GF-D8 (cell line): ENCODE data around the gene FTSJ1.

Experiments used
- DNase-seq: peaks from one replicate; lab custom pipeline; 2025; lab: John Stamatoyannopoulos, UW

Gene FTSJ1

DNA sequence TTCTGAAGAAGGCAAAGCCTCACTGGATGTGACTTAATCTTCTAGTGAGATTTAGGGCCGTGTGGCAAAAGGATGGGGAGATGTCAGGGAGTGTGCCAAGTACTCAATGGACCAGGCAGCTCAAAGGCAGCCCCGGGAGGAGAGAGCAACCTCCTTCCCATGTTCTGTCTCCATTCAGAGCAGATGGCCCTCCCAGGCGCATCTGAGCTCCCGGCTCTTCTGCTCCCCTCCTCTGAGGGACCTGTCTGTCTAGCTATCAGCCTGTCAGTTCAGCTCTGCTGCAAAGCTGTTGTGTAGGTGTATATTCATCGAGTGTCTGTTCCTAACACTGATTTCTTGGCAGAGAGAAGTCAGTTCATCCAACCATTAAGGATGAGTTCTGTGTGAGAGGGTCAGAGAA lies 21.9 kb downstream of the FTSJ1 start:
- no peak for DNase-seq

- no peak for DNase-seq
Measured at GRCh38 chrX:48498374-48498809, 22.4 kb downstream of the FTSJ1 start.

GRCh38 chrX:48504261-48504660 lies 28.3 kb downstream of the FTSJ1 start:
- no peak for DNase-seq

- DNase-seq, result no peak
Measured at GRCh38 chrX:48505481-48505880, 29.5 kb downstream of the FTSJ1 start.

DNA sequence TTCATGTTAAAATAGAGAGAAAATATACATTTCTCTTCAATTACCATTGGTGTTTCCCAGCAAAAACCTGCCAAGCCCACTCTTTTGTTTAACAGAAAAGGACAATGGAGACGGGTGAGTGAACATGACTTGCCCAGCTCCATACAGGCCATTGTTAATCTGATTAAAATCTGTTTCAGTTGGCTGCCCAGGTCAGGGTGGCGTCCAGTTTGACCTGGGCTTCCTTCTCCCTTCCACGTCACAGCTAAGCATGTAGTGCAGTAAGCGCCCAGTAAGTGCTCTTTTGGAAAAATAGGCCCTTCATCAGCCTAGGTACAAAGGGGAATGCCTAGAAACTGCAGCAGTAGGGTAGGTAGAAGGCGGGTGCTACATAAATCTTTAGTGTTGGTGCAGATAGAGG lies 31.2 kb downstream of the FTSJ1 start:
- DNase-seq, result no peak

- peak; percentile 1 for DNase-seq
Measured at GRCh38 chrX:48508400-48509244, 32.6 kb downstream of the FTSJ1 start, which contains the start of gene PORCN. TSS of gene PORCN (plus strand) at chrX:48508992. CDS start at chrX:48509821, 829 bp downstream.

GRCh38 chrX:48509245-48509590 lies 33.2 kb downstream of the FTSJ1 start:
- no peak for DNase-seq

DNA sequence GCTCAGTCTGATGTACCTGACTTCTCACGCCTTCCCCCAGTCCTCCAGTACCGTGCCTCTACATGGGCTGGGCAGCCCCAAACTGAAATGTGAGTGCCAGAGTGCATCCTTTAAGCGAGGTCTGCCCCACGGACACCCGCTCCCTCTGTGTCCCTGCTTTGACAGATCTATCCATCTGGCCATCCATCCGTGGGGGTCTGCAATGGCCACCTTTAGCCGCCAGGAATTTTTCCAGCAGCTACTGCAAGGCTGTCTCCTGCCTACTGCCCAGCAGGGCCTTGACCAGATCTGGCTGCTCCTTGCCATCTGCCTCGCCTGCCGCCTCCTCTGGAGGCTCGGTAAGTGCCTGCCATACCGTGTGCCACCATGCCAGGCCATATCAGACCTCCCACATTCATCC lies 33.6 kb downstream of the FTSJ1 start:
- no peak for DNase-seq

DNA sequence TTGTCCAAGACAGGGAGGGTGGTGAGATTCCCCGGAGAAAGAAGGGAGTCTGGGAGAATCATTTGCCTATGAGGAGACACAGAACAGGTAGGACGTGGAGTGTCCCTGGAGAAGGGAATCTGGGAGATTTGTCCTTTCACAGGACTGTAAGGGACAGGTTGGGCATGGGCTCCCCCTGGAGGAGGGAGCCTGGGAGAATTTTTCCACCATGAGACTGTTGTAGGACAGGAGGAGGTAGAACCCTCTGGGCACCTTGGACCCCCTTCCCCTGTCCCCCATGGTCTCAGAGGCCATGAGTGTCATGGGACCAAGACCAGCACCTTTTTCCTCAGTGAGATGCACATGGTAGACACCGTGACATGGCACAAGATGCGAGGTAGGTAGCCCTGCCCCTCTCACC lies 35.6 kb downstream of the FTSJ1 start:
- DNase-seq, result no peak

- DNase-seq, result no peak
Measured at GRCh38 chrX:48512371-48512935, 36.5 kb downstream of the FTSJ1 start.

DNA sequence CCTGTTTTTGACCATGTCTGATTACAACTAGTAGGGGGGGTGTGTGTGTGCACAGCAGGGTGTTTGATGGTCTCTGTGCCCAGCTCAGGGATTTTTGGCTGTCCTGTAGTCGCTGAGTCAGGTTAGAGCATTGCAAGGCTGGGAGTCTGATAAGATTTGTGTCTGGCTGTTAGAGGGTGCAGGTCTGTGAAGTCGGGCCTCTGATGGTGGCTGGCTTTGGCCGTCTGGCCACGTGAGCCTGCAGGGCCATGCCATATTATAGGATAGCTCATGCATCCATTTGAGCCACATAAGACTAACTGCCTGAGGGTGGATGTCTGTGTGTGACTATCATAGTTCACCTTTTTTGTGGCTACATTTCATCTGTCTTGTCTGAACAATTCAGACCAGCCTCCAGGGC lies 37.7 kb downstream of the FTSJ1 start:
- no peak for DNase-seq

DNA sequence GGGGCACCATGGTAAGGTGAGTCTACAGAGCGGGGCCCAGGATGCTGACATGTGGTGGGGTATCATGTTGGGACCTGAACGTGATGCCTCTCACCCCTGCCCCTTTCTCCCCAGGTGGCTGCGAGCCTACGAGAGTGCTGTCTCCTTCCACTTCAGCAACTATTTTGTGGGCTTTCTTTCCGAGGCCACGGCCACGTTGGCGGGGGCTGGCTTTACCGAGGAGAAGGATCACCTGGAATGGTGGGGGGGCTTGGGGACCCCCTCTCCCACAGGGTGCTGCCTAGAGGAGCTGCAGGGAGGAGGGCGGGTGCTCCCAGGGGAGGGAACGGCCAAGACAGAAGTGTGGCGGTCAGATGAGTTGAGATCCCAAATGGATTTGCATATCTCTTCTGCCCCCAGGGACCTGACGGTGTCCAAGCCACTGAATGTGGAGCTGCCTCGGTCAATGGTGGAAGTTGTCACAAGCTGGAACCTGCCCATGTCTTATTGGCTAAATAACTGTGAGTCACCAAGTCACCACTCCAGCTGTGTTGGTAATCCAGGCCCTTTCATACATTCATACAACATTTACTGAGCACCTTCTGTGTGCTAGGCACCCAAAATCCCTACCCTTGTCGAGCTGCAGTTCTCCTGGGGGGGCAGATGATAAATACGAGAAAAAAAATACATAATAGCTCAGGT lies 38.3 kb downstream of the FTSJ1 start:
- no peak for DNase-seq

DNA sequence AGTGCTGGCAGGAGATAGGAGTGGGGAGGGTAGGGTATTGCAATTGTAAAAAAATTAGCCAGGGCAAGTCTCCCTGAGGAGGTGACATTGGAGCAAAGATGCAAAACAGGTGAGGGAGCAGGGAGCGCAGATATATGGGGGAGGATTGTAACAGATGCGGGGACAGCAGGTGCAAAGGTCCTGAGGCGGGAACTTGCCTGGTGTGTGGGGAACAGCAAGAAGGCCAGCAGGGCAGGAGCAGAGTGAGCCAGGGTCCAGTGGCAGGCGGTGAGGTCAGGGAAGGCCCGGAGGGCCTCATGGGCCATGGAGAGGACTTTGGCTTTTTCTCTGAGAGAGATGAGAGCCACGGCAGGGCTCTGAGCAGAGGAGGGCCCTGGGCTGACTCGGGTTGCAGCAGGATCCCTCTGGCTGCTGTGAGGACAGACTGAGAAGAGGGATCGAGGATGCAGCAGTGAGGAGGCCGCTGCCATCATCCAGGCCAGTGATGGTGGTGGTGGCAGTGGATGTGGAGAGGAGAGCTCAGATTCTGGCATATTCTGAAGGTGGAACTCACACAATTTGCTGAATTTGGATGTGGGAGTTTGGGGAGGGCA lies 39.0 kb downstream of the FTSJ1 start:
- DNase-seq, result no peak

DNA sequence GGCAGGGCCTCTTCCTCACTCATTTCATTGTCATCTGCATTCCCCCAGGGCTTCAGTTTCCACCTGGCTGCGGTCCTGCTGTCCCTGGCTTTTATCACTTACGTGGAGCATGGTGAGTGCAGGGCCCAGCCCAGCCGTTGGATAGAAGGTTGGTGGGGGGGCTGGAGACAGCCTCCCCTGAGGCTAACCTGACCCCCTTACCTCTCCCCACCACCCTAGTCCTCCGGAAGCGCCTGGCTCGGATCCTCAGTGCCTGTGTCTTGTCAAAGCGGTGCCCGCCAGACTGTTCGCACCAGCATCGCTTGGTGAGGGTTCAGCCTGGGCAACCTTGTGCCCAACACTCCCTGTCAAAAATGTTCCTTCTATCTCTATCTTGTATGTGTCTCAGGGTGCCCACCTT lies 39.8 kb downstream of the FTSJ1 start:
- DNase-seq, result no peak

GRCh38 chrX:48516285-48516684 lies 40.3 kb downstream of the FTSJ1 start:
- DNase-seq, result no peak

DNA sequence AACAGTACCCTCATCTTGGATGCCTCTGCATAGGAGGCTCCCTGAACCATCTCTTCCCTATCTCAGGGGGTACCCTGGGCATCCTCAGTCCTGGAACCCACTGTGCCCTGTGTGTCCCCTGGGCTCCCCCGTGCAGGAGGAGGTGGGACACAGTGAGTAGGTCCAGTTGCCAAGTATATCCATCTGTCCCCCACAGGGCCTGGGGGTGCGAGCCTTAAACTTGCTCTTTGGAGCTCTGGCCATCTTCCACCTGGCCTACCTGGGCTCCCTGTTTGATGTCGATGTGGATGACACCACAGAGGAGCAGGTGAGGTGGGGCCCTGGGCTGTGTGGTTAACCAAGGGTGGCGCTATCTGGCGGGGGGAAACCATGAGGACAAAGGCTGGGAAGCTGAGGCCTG lies 41.0 kb downstream of the FTSJ1 start:
- DNase-seq, result no peak

DNA sequence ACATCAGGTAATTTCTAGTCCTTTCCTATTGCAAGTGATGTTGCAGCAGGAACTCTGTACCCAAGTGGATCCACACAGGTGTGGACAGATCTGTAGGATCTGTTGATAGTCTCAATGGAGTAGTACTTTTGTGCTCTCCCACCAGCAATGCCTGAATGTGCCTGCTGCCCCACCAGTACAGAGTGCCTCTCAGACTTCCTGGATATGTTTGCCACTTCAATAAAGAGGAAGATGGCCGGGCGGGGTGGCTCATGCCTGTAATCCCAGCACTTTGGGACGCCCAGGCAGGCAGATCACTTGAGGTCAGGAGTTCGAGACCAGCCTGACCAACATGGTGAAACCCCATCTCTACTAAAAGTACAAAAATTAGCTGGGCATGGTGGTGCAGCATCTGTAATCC lies 43.5 kb downstream of the FTSJ1 start:
- DNase-seq, result peak; percentile 21

DNA sequence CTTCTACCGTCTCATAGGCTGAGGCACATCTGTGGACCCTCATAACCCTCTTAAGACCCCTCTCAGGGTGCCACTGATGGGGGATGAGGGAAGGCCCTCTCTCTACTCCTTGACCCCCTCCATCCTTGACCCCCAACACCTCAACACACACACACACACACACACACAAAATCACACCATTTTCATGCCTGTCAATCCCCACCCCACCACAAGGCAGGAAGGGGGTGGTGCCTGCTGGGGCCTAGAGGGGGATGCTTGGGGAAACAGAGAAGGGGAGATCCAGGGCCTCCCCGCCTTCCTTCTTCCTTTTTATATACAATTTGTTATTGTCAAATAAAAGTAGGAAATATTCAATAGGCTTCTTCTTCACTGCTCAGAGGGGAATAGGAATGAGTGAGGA lies 44.5 kb downstream of the FTSJ1 start:
- DNase-seq, result no peak

- no peak for DNase-seq
Measured at GRCh38 chrX:48520976-48521352, 45.0 kb downstream of the FTSJ1 start.

DNA sequence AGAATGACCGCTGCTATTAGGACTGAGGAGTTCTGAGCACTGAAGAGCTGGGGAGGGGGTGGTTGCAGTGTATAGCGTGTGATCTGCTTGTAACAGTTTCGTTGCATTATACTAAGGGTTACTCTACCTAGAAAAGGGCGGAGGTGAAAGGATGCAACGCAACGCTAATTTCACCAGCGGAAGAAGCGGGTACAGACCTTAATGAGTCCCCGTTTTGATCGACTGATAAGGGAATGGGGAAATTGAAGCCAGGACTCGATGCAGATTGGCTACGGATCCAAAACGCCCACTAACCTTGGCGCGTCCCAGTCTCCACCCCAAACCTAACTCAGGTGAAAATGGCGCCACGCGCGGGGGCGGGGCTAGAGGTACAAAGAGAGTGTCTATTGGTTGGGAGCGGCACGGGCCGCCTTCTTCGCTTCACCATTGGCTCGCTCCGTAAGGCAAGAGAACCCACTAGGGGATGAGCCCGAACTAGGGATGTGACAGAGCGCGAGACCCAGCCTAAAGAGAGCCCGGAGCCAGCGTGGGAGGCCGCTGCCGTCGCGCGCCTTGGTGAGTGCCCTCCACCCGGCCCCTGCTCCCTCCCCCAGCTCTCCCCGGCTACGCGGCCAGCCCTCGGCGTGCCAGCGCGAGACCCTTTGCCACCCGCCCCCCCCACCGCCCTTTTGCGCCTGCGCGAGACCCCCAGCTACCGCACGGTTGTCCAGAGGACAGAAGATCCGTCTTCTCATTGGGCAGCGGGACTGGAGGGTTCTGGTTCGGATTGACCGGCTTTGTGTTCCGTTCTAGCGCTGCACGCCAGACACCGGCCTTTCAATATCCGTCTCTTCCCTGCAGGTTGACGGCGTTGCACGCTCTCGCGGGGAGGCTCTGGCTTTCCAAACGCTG lies 45.6 kb downstream of the FTSJ1 start, which contains the start of gene EBP:
Gene EBP, plus strand, starts transcription at position 456 of the 891 bp plus-strand sequence. CDS start 1,964 bp downstream, outside the sequence.
- peak; percentile 85 for DNase-seq

GRCh38 chrX:48522291-48522690 lies 46.3 kb downstream of the FTSJ1 start:
- DNase-seq, result no peak

- no peak for DNase-seq
Measured at GRCh38 chrX:48523682-48524081, 47.7 kb downstream of the FTSJ1 start.
